Mammary epithelial cell (primary cell): ENCODE results near the gene PREX1.

Experiments
- CTCF ChIP-seq, 2 donors: IDR thresholded peaks in 1 of 2; conservative IDR thresholded peaks in 1 of 2; 2 replicates each; pipeline ENCODE4 v1.5.1; 2011 to 2012; ENCODE audit warnings: inconsistent platforms in 2 of 2, low read length in 2 of 2, mild to moderate bottlenecking in 2 of 2, control low read depth in 1 of 2, low read depth in 1 of 2; ENCODE audit not compliant: insufficient read depth in 1 of 2; ENCODE audit errors: extremely low read depth in 1 of 2
- EZH2 ChIP-seq: IDR thresholded peaks from 2 replicates; pipeline ENCODE4 v1.6.1; 2012; ENCODE audit warnings: low read length, inconsistent platforms, borderline replicate concordance

- TF ChIP-seq EZH2 = no peak
- TF ChIP-seq CTCF (conservative IDR thresholded peaks at IDR 0.05 in 1 of 2, IDR thresholded peaks at IDR 0.05 in 1 of 2; ENCODE audit: extremely low read depth in 1 of 2, insufficient read depth in 1 of 2, low read depth in 1 of 2, low read length in 2 of 2) = no peak
These were observed 149.4 kb downstream of the PREX1 start for GRCh38 chr20:48678421-48678820.
